ENCODE data around the gene AP3B2. TPM values are rescaled to one million over a fixed set of nuclear protein-coding genes. Genes with fewer than 3 reads are reported as not detected.

Gene AP3B2
- total and polyA plus RNA-seq, 8 donors = 0.29 to 8.0 (median 2.0) TPM; not detected in 1

DNA sequence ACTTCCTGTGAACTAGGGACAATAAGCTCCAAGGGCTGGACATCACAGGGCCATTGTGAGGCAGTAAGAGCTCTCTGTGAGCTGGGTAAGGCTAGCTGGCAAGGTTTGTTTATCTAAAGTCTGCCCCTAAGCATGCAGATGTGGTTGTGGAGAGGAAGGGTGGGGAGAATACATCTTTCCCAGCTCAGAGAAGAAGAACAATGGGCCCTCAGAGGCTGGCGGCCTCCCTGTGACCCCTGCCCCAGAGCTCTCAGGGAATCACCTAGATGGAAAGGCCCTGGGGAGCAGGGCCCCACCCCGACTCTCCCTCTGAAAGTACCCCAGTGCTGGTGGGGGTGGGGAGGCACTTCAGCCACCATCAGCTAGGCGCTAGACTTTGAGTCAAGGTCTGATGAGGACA is 4.3 kb upstream of the AP3B2 start:
- no peaks in the 10 kb centered on the region for H3K36me3 ChIP-seq
- intact Hi-C loops (cut with DNase I; ENCODE audit: low total_unique reads) = no loop called here
- no peak overlapping the region for H3K27ac ChIP-seq
- peaks cover 0 to 26% (median 11%) of the 10 kb centered on the region in 3 donors for H3K27me3 ChIP-seq
- 30 to 72% (median 61%) methylated on average over 2 to 3 of the region's 3 CpGs for WGBS, 5 donors
- DNase-seq = no peak
- TF ChIP-seq, protein P1, sequence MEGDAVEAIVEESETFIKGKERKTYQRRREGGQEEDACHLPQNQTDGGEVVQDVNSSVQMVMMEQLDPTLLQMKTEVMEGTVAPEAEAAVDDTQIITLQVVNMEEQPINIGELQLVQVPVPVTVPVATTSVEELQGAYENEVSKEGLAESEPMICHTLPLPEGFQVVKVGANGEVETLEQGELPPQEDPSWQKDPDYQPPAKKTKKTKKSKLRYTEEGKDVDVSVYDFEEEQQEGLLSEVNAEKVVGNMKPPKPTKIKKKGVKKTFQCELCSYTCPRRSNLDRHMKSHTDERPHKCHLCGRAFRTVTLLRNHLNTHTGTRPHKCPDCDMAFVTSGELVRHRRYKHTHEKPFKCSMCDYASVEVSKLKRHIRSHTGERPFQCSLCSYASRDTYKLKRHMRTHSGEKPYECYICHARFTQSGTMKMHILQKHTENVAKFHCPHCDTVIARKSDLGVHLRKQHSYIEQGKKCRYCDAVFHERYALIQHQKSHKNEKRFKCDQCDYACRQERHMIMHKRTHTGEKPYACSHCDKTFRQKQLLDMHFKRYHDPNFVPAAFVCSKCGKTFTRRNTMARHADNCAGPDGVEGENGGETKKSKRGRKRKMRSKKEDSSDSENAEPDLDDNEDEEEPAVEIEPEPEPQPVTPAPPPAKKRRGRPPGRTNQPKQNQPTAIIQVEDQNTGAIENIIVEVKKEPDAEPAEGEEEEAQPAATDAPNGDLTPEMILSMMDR (IDR thresholded peaks at IDR 0.05) = no peak
- TF ChIP-seq POLR2A (IDR thresholded peaks at IDR 0.05) (no peak), EP300 (IDR thresholded peaks at IDR 0.05) (no peak), POLR2AphosphoS5 (IDR thresholded peaks at IDR 0.05) (no peak)
- H3K4me1 ChIP-seq = peaks cover 7 to 15% (median 13%) of the 10 kb centered on the region in 4 donors
- H3K4me3 ChIP-seq = no peak overlapping the region
- peaks cover 0 to 9% (median 4%) of the 10 kb centered on the region in 4 donors for H3K9me3 ChIP-seq

DNA sequence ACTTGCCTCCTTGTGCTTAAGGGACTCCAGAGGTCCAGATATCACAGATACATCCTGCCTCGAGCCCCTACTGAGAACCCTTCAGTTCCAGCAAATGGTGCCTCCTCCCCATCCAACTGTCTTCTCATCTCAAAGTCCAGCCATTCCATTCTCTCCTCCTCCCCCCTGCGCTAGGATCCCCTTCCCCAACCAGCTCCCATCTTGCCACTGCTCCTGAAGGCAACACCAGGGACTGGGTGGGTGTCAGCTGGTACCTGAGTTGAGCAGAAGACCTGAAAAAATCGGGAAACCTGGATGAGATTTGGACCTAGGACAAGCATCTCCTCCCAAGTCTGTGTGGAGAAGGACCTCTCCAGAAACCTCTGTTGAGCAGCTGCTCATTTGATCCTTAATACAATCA is 2.4 kb upstream of the AP3B2 start:
- peaks cover 0 to 26% (median 11%) of the 10 kb centered on the region in 3 donors for H3K27me3 ChIP-seq
- no peak for DNase-seq
- H3K27ac ChIP-seq = no peak overlapping the region
- H3K4me1 ChIP-seq = peaks cover 10 to 20% (median 17%) of the 10 kb centered on the region in 4 donors
- 59 to 78% (median 70%) methylated on average over 3 of the region's 3 CpGs for WGBS, 5 donors
- H3K36me3 ChIP-seq = no peaks in the 10 kb centered on the region
- TF ChIP-seq, protein P1 (IDR thresholded peaks at IDR 0.05) = no peak
- TF ChIP-seq POLR2AphosphoS5 (IDR thresholded peaks at IDR 0.05) = no peak
- TF ChIP-seq POLR2A (IDR thresholded peaks at IDR 0.05) = no peak
- TF ChIP-seq EP300 (IDR thresholded peaks at IDR 0.05) = no peak
- H3K9me3 ChIP-seq = peaks cover 0 to 6% (median 3%) of the 10 kb centered on the region in 4 donors
- H3K4me3 ChIP-seq = no peak overlapping the region
- intact Hi-C loops (cut with DNase I; ENCODE audit: low total_unique reads) = no loop called here

DNA sequence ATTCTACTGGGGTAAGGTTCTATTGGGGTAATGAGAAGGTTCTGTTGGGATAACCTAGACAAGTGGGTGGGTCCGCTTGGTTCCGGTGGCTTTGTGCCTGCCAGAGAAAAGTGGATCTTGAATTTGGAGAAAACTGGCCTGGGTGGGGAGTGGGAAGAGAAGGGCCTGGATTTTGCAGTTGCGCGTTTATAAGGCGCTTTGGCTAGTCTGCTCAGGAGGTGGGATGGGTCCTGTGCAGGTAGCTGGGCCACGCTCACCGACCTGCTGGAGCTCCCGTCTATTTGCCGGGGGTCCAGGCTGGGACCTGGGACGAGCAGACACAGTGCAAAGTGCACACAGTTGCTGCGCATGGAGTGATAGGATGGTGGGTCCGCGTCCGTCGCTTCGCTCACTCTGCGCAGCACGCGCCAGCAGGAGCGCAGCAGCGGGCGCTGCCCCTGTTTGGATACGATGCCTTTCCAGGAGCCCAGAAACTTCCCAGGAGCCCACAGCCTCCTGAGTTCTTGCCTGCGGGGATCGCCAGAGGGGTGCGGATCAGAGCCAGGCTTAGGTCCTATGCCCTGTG is 1.3 kb upstream of the AP3B2 start:
- intact Hi-C loops (cut with DNase I; ENCODE audit: low total_unique reads) = no loop called here
- no peak overlapping the region for H3K4me3 ChIP-seq
- no peaks in the 10 kb centered on the region for H3K9me3 ChIP-seq
- no peak for DNase-seq
- WGBS, 5 donors = 94 to 96% (median 95%) methylated on average over 22 to 26 of the region's 26 CpGs
- no peak for TF ChIP-seq POLR2A (IDR thresholded peaks at IDR 0.05)
- no peak for TF ChIP-seq EP300 (IDR thresholded peaks at IDR 0.05)
- TF ChIP-seq POLR2AphosphoS5 (IDR thresholded peaks at IDR 0.05) = no peak
- TF ChIP-seq, protein P1 (IDR thresholded peaks at IDR 0.05) = no peak
- H3K4me1 ChIP-seq = peaks cover 10 to 20% (median 17%) of the 10 kb centered on the region in 4 donors
- H3K27ac ChIP-seq = no peak overlapping the region
- H3K27me3 ChIP-seq = peaks cover 0 to 26% (median 11%) of the 10 kb centered on the region in 3 donors
- H3K36me3 ChIP-seq = no peaks in the 10 kb centered on the region

DNA sequence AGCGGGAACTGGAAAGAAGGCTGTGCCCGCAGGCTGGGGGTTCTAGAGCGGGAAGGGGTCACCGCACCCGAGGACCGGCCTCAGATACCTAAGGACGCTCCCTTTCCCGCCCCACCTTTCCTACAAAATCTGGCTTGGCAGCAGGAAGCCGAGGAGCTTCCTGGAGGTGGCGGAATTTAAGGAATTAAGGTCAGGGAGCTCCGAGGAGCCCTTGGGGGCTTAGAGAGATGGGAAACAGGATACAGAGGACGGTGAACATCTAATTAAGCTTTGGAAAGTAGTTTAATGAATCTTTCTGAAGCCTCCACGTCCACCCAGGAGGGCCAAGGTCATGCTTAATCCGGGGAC is 507 bp upstream of the AP3B2 start:
- H3K4me3 ChIP-seq = peak overlapping the region; percentile 64 to 94 (median 80)
- H3K9me3 ChIP-seq = no peaks in the 10 kb centered on the region
- peak overlapping the region in 3 of 5 donors; percentile 59 to 73 (median 68) for H3K27ac ChIP-seq
- DNase-seq = no peak
- TF ChIP-seq EP300 (IDR thresholded peaks at IDR 0.05) (no peak), POLR2A (IDR thresholded peaks at IDR 0.05) (no peak), POLR2AphosphoS5 (IDR thresholded peaks at IDR 0.05) (no peak)
- TF ChIP-seq, protein P1 (IDR thresholded peaks at IDR 0.05) = no peak
- H3K4me1 ChIP-seq = peaks cover 10 to 20% (median 17%) of the 10 kb centered on the region in 4 donors
- H3K27me3 ChIP-seq = peaks cover 0 to 22% (median 11%) of the 10 kb centered on the region in 3 donors
- 10 to 18% (median 11%) methylated on average over 12 to 14 of the region's 14 CpGs for WGBS, 5 donors
- intact Hi-C loops (cut with DNase I; ENCODE audit: low total_unique reads) = no loop called here
- H3K36me3 ChIP-seq = no peaks in the 10 kb centered on the region
